SK-N-SH treated with all-trans-retinoic acid at 6 μM for 48 hours (cell line): Measurements from ENCODE around the gene CD3E.

Experiments used
- ATAC-seq: fragments of 200-7000 bp; cut with Tn5 transposase; 3 replicates; pipeline ENCODE4 v1.9.1; 2020; ENCODE audit warnings: mild to moderate bottlenecking, moderate library complexity
- ARNTL ChIP-seq: fragments of 450-650 bp; formaldehyde crosslinking; IDR thresholded peaks from 2 replicates; pipeline ENCODE4 v1.5.0; 2020; ENCODE audit warnings: low read depth, mild to moderate bottlenecking, moderate library complexity, borderline replicate concordance
- CREB5 ChIP-seq: fragments of 250-450 bp; sonication (Bioruptor Pico); IDR thresholded peaks from 2 replicates; pipeline ENCODE4 v1.5.1; 2020; ENCODE audit warnings: low read depth, mild to moderate bottlenecking, moderate library complexity
- CSDC2 ChIP-seq: fragments of 250-450 bp; sonication (Bioruptor Pico); IDR thresholded peaks from 2 replicates; pipeline ENCODE4 v1.5.0; 2020; ENCODE audit warnings: mild to moderate bottlenecking, moderate library complexity
- CSRNP3 ChIP-seq: fragments of 250-450 bp; sonication (Bioruptor Pico); IDR thresholded peaks from 2 replicates; pipeline ENCODE4 v1.5.1; 2021; ENCODE audit warnings: mild to moderate bottlenecking, moderate library complexity
- ESRRG ChIP-seq: fragments of 250-450 bp; sonication (Bioruptor Pico); IDR thresholded peaks from 2 replicates; pipeline ENCODE4 v1.6.1; 2021; ENCODE audit warnings: mild to moderate bottlenecking
- GLIS3 ChIP-seq: fragments of 250-450 bp; sonication (Bioruptor Pico); IDR thresholded peaks from 2 replicates; pipeline ENCODE4 v1.5.0; 2020; ENCODE audit warnings: mild to moderate bottlenecking, moderate library complexity
- OSR1 ChIP-seq: fragments of 250-450 bp; sonication (Bioruptor Pico); IDR thresholded peaks from 2 replicates; pipeline ENCODE4 v1.8.0; 2022; ENCODE audit warnings: moderate library complexity, mild to moderate bottlenecking, inconsistent platforms
- PATZ1 ChIP-seq: fragments of 250-450 bp; sonication (Bioruptor Pico); IDR thresholded peaks from 2 replicates; pipeline ENCODE4 v1.8.0; 2020; ENCODE audit warnings: mild to moderate bottlenecking, moderate library complexity, borderline replicate concordance
- PPARA ChIP-seq: fragments of 250-450 bp; sonication (Bioruptor Pico); IDR thresholded peaks from 2 replicates; pipeline ENCODE4 v1.5.0; 2020; ENCODE audit warnings: mild to moderate bottlenecking, borderline replicate concordance
- RARB ChIP-seq: fragments of 250-450 bp; sonication (Bioruptor Pico); IDR thresholded peaks from 2 replicates; pipeline ENCODE4 v1.8.0; 2021; ENCODE audit warnings: mild to moderate bottlenecking, moderate library complexity
- SNAI2 ChIP-seq: fragments of 250-450 bp; sonication (Bioruptor Pico); IDR thresholded peaks from 2 replicates; pipeline ENCODE4 v1.5.0; 2020; ENCODE audit warnings: mild to moderate bottlenecking, moderate library complexity
- TCF4 ChIP-seq: fragments of 250-450 bp; sonication (Bioruptor Pico); IDR thresholded peaks from 2 replicates; pipeline ENCODE4 v1.8.0; 2021; ENCODE audit warnings: mild to moderate bottlenecking, moderate library complexity, borderline replicate concordance
- TOX ChIP-seq: fragments of 250-450 bp; sonication (Bioruptor Pico); IDR thresholded peaks from 2 replicates; pipeline ENCODE4 v1.8.0; 2021; ENCODE audit warnings: mild to moderate bottlenecking, moderate library complexity, borderline replicate concordance
- TSHZ2 ChIP-seq: fragments of 250-450 bp; sonication (Bioruptor Pico); IDR thresholded peaks from 2 replicates; pipeline ENCODE4 v1.5.0; 2020; ENCODE audit warnings: mild to moderate bottlenecking, moderate library complexity
- ZC3H10 ChIP-seq: fragments of 250-450 bp; sonication (Bioruptor Pico); IDR thresholded peaks from 2 replicates; pipeline ENCODE4 v1.5.1; 2021; ENCODE audit warnings: mild to moderate bottlenecking, moderate library complexity
- ZFP3 ChIP-seq: fragments of 250-450 bp; sonication (Bioruptor Pico); IDR thresholded peaks from 2 replicates; pipeline ENCODE4 v1.5.0; 2020; ENCODE audit warnings: mild to moderate bottlenecking, moderate library complexity
- ZFP30 ChIP-seq: fragments of 450-650 bp; formaldehyde crosslinking; IDR thresholded peaks from 2 replicates; pipeline ENCODE4 v1.5.0; 2022; ENCODE audit warnings: mild to moderate bottlenecking, moderate library complexity
- ZNF565 ChIP-seq: fragments of 450-650 bp; formaldehyde crosslinking; conservative IDR thresholded peaks from 2 replicates; pipeline ENCODE4 v1.5.0; 2020; ENCODE audit warnings: low read depth, mild to moderate bottlenecking, moderate library complexity
- ZNF70 ChIP-seq: fragments of 450-650 bp; formaldehyde crosslinking; IDR thresholded peaks from 2 replicates; pipeline ENCODE4 v1.5.0; 2020; ENCODE audit warnings: mild to moderate bottlenecking, moderate library complexity
- ZNF8 ChIP-seq: fragments of 450-650 bp; formaldehyde crosslinking; IDR thresholded peaks from 2 replicates; pipeline ENCODE4 v1.5.0; 2020; ENCODE audit warnings: mild to moderate bottlenecking, moderate library complexity

Gene CD3E

GRCh38 chr11:118267486-118267885, 37.0 kb upstream of the CD3E start:
- TF ChIP-seq ZNF565 (no peak), ZFP3 (CRISPR knock-in tag) (no peak), CREB5 (no peak), PATZ1 (CRISPR knock-in tag) (no peak), OSR1 (no peak), ESRRG (CRISPR knock-in tag) (no peak), RARB (CRISPR knock-in tag) (no peak), PPARA (no peak), ARNTL (CRISPR knock-in tag) (no peak), TSHZ2 (CRISPR knock-in tag) (no peak), SNAI2 (CRISPR knock-in tag) (no peak), GLIS3 (CRISPR knock-in tag) (no peak), CSRNP3 (CRISPR knock-in tag) (no peak), ZFP30 (CRISPR knock-in tag) (no peak), ZNF8 (no peak)
- ATAC-seq = no peak

- TF ChIP-seq ZFP3 (CRISPR knock-in tag) = no peak
- TF ChIP-seq ZNF8 = no peak
- TF ChIP-seq ZNF70 (CRISPR knock-in tag) = no peak
- TF ChIP-seq TCF4 (CRISPR knock-in tag) = no peak
- no peak for ATAC-seq
Observed at GRCh38 chr11:118272001-118272400, 32.5 kb upstream of the CD3E start.

- no peak for ATAC-seq
- no peak for TF ChIP-seq TOX
- no peak for TF ChIP-seq RARB (CRISPR knock-in tag)
- TF ChIP-seq ZNF70 (CRISPR knock-in tag) = no peak
- TF ChIP-seq TCF4 (CRISPR knock-in tag) = no peak
- no peak for TF ChIP-seq CREB5
- no peak for TF ChIP-seq CSDC2
- TF ChIP-seq PATZ1 (CRISPR knock-in tag) = no peak
- no peak for TF ChIP-seq ARNTL (CRISPR knock-in tag)
- TF ChIP-seq GLIS3 (CRISPR knock-in tag) = no peak
- no peak for TF ChIP-seq ZC3H10 (CRISPR knock-in tag)
- no peak for TF ChIP-seq ZNF8
Observed at GRCh38 chr11:118274186-118274585, 30.3 kb upstream of the CD3E start.
